ENCODE measurements around the gene CCR5AS.

- TF ChIP-seq CTCF (IDR thresholded peaks at IDR 0.05; ENCODE audit: poor library complexity): no peak
- no peak for TF ChIP-seq EZH2 (IDR thresholded peaks at IDR 0.05; ENCODE audit: borderline replicate concordance)
- no peak for TF ChIP-seq EZH2phosphoT487 (IDR thresholded peaks at IDR 0.05; ENCODE audit: low read depth, severe bottlenecking, unreplicated experiment)
Observed at GRCh38 chr3:46454606-46455005, 47.7 kb upstream of the CCR5AS start.

Measured in hepatocyte (in vitro differentiated cells).